ENCODE results near the gene DAB2IP.

- TF ChIP-seq POLR2A (IDR thresholded peaks at IDR 0.05) (no peak), CTCF (IDR thresholded peaks at IDR 0.05) (peak in 3 of 4 experiments; percentile 24 to 66 (median 43)), POLR2AphosphoS5 (IDR thresholded peaks at IDR 0.05) (peak; percentile 35), EP300 (IDR thresholded peaks at IDR 0.05) (no peak)
Observed at GRCh38 chr9:121744002-121744686, 92.7 kb downstream of the DAB2IP start.
